SK-N-SH treated with all-trans-retinoic acid at 6 μM for 48 hours (cell line): ENCODE results near the gene GRIK1.

Source experiments
- ATAC-seq: fragments of 200-7000 bp; cut with Tn5 transposase; 3 replicates; pipeline ENCODE4 v1.9.1; 2020; ENCODE audit warnings: mild to moderate bottlenecking, moderate library complexity
- ARNTL ChIP-seq: fragments of 450-650 bp; formaldehyde crosslinking; IDR thresholded peaks from 2 replicates; pipeline ENCODE4 v1.5.0; 2020; ENCODE audit warnings: low read depth, mild to moderate bottlenecking, moderate library complexity, borderline replicate concordance
- BACH2 ChIP-seq: fragments of 250-450 bp; sonication (Bioruptor Pico); IDR thresholded peaks from 2 replicates; pipeline ENCODE4 v1.9.0; 2021; ENCODE audit warnings: mild to moderate bottlenecking, borderline replicate concordance
- CREB5 ChIP-seq: fragments of 250-450 bp; sonication (Bioruptor Pico); IDR thresholded peaks from 2 replicates; pipeline ENCODE4 v1.5.1; 2020; ENCODE audit warnings: low read depth, mild to moderate bottlenecking, moderate library complexity
- CSDC2 ChIP-seq: fragments of 250-450 bp; sonication (Bioruptor Pico); IDR thresholded peaks from 2 replicates; pipeline ENCODE4 v1.5.0; 2020; ENCODE audit warnings: mild to moderate bottlenecking, moderate library complexity
- ESRRG ChIP-seq: fragments of 250-450 bp; sonication (Bioruptor Pico); IDR thresholded peaks from 2 replicates; pipeline ENCODE4 v1.6.1; 2021; ENCODE audit warnings: mild to moderate bottlenecking
- GLIS3 ChIP-seq: fragments of 250-450 bp; sonication (Bioruptor Pico); IDR thresholded peaks from 2 replicates; pipeline ENCODE4 v1.5.0; 2020; ENCODE audit warnings: mild to moderate bottlenecking, moderate library complexity
- ISL1 ChIP-seq: fragments of 250-450 bp; sonication (Bioruptor Pico); IDR thresholded peaks from 2 replicates; pipeline ENCODE4 v2.1.2; 2022; ENCODE audit warnings: mild to moderate bottlenecking, moderate library complexity
- OSR1 ChIP-seq: fragments of 250-450 bp; sonication (Bioruptor Pico); IDR thresholded peaks from 2 replicates; pipeline ENCODE4 v1.8.0; 2022; ENCODE audit warnings: moderate library complexity, mild to moderate bottlenecking, inconsistent platforms
- PATZ1 ChIP-seq: fragments of 250-450 bp; sonication (Bioruptor Pico); IDR thresholded peaks from 2 replicates; pipeline ENCODE4 v1.8.0; 2020; ENCODE audit warnings: mild to moderate bottlenecking, moderate library complexity, borderline replicate concordance
- PPARA ChIP-seq: fragments of 250-450 bp; sonication (Bioruptor Pico); IDR thresholded peaks from 2 replicates; pipeline ENCODE4 v1.5.0; 2020; ENCODE audit warnings: mild to moderate bottlenecking, borderline replicate concordance
- RARB ChIP-seq: fragments of 250-450 bp; sonication (Bioruptor Pico); IDR thresholded peaks from 2 replicates; pipeline ENCODE4 v1.8.0; 2021; ENCODE audit warnings: mild to moderate bottlenecking, moderate library complexity
- TCF4 ChIP-seq: fragments of 250-450 bp; sonication (Bioruptor Pico); IDR thresholded peaks from 2 replicates; pipeline ENCODE4 v1.8.0; 2021; ENCODE audit warnings: mild to moderate bottlenecking, moderate library complexity, borderline replicate concordance
- TOX ChIP-seq: fragments of 250-450 bp; sonication (Bioruptor Pico); IDR thresholded peaks from 2 replicates; pipeline ENCODE4 v1.8.0; 2021; ENCODE audit warnings: mild to moderate bottlenecking, moderate library complexity, borderline replicate concordance
- TSHZ2 ChIP-seq: fragments of 250-450 bp; sonication (Bioruptor Pico); IDR thresholded peaks from 2 replicates; pipeline ENCODE4 v1.5.0; 2020; ENCODE audit warnings: mild to moderate bottlenecking, moderate library complexity
- ZC3H10 ChIP-seq: fragments of 250-450 bp; sonication (Bioruptor Pico); IDR thresholded peaks from 2 replicates; pipeline ENCODE4 v1.5.1; 2021; ENCODE audit warnings: mild to moderate bottlenecking, moderate library complexity
- ZFP3 ChIP-seq: fragments of 250-450 bp; sonication (Bioruptor Pico); IDR thresholded peaks from 2 replicates; pipeline ENCODE4 v1.5.0; 2020; ENCODE audit warnings: mild to moderate bottlenecking, moderate library complexity
- ZFP30 ChIP-seq: fragments of 450-650 bp; formaldehyde crosslinking; IDR thresholded peaks from 2 replicates; pipeline ENCODE4 v1.5.0; 2022; ENCODE audit warnings: mild to moderate bottlenecking, moderate library complexity
- ZNF70 ChIP-seq: fragments of 450-650 bp; formaldehyde crosslinking; IDR thresholded peaks from 2 replicates; pipeline ENCODE4 v1.5.0; 2020; ENCODE audit warnings: mild to moderate bottlenecking, moderate library complexity
- ZNF8 ChIP-seq: fragments of 450-650 bp; formaldehyde crosslinking; IDR thresholded peaks from 2 replicates; pipeline ENCODE4 v1.5.0; 2020; ENCODE audit warnings: mild to moderate bottlenecking, moderate library complexity
- TF ChIP-seq, protein P1 (sequence below): fragments of 250-450 bp; sonication (Bioruptor Pico); IDR thresholded peaks from 2 replicates; pipeline ENCODE4 v1.5.1; 2021; ENCODE audit warnings: mild to moderate bottlenecking, moderate library complexity

The GRIK1 gene

GRCh38 chr21:29825345-29825744 lies 114.5 kb downstream of the GRIK1 start:
- TF ChIP-seq GLIS3 (CRISPR knock-in tag) (no peak), TOX (no peak), CSDC2 (no peak)
- no peak for ATAC-seq

- TF ChIP-seq ISL1 (CRISPR knock-in tag) (no peak), CREB5 (CRISPR knock-in tag) (no peak)
- no peak for ATAC-seq
These were observed 117.7 kb downstream of the GRIK1 start for GRCh38 chr21:29822064-29822463.

- TF ChIP-seq TCF4 (CRISPR knock-in tag): no peak
- TF ChIP-seq TOX: no peak
- no peak for ATAC-seq
These were observed 118.6 kb downstream of the GRIK1 start for GRCh38 chr21:29821230-29821629.

DNA sequence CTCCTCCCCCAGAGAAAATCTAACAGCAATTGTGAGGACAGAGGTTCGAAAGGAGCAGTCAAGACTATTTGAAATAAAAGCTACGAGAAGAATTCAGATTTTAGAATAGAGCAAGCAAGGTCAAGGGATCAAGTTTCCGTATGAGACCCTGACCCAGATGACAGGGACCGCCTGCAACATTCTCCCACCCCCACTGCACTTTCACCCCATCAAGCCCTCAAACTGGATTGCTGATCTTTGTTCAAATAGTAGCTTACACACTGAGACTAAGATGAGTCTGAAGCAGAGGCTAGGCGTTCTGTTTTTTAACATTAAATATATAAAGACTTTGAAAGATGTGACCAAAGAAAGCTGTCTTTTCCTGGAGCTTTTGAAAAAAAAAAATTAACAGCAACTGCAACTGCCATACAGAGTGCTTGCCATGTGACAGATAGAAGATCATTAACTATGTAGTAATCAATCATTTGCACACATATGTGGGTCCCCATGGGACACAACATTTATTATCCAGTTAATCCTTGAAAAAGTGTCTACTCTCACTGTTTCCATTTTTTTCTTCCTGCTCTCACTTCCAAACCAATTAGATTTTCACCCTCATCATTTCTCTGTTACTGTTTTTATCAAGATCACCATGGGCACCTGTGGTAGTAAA lies 120.0 kb downstream of the GRIK1 start:
- TF ChIP-seq CSDC2 (no peak), PATZ1 (CRISPR knock-in tag) (no peak), TSHZ2 (CRISPR knock-in tag) (no peak), TCF4 (CRISPR knock-in tag) (no peak), BACH2 (CRISPR knock-in tag) (no peak), CREB5 (CRISPR knock-in tag) (no peak), ISL1 (CRISPR knock-in tag) (no peak), ZNF8 (no peak), ZFP30 (CRISPR knock-in tag) (no peak), OSR1 (CRISPR knock-in tag) (no peak), ZNF70 (CRISPR knock-in tag) (no peak), ZC3H10 (CRISPR knock-in tag) (no peak), PPARA (CRISPR knock-in tag) (no peak), ARNTL (CRISPR knock-in tag) (no peak), RARB (CRISPR knock-in tag) (no peak), ESRRG (no peak), ZFP3 (CRISPR knock-in tag) (no peak), TOX (no peak)
- no peak for ATAC-seq

GRCh38 chr21:29818383-29818921 lies 121.3 kb downstream of the GRIK1 start:
- ATAC-seq: no peak

More at GRCh38 chr21:29818383-29818921, 121.3 kb downstream of the GRIK1 start:
- TF ChIP-seq ARNTL (CRISPR knock-in tag) (no peak), PATZ1 (CRISPR knock-in tag) (no peak), TOX (no peak), OSR1 (CRISPR knock-in tag) (no peak)
- TF ChIP-seq, protein P1, sequence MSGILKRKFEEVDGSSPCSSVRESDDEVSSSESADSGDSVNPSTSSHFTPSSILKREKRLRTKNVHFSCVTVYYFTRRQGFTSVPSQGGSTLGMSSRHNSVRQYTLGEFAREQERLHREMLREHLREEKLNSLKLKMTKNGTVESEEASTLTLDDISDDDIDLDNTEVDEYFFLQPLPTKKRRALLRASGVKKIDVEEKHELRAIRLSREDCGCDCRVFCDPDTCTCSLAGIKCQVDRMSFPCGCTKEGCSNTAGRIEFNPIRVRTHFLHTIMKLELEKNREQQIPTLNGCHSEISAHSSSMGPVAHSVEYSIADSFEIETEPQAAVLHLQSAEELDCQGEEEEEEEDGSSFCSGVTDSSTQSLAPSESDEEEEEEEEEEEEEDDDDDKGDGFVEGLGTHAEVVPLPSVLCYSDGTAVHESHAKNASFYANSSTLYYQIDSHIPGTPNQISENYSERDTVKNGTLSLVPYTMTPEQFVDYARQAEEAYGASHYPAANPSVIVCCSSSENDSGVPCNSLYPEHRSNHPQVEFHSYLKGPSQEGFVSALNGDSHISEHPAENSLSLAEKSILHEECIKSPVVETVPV (CRISPR knock-in tag): no peak
